HG03460 (cell line): Measurements from ENCODE around the gene OXSR1.
"Not testable (repeated sequence)": the region's sequence is repeated elsewhere in the genome, so short reads cannot be mapped to it uniquely, and the experiment has no call there.

ENCODE experiments used
- ATAC-seq: cut with Tn5 transposase; IDR thresholded peaks from one replicate; pipeline ENCODE4 v1.9.1; 2021; ENCODE audit not compliant: unreplicated experiment

OXSR1 gene

GRCh38 chr3:38265604-38266307 lies 100.4 kb downstream of the OXSR1 start, which contains the start of gene SLC22A13:
TSS of gene SLC22A13 (plus strand) at chr3:38265812. CDS start at chr3:38265861, 49 bp downstream.
- ATAC-seq, result no peak

GRCh38 chr3:38266810-38267209 lies 101.5 kb downstream of the OXSR1 start:
- ATAC-seq, result no peak

- ATAC-seq, result no peak
Measured at GRCh38 chr3:38267662-38268061, 102.3 kb downstream of the OXSR1 start.

GRCh38 chr3:38268087-38268486 lies 102.8 kb downstream of the OXSR1 start:
- no peak for ATAC-seq

GRCh38 chr3:38268522-38268921 lies 103.2 kb downstream of the OXSR1 start:
- ATAC-seq, result no peak

GRCh38 chr3:38270606-38271005 lies 105.3 kb downstream of the OXSR1 start:
- no peak for ATAC-seq

GRCh38 chr3:38271553-38271952 lies 106.2 kb downstream of the OXSR1 start:
- ATAC-seq, result no peak

GRCh38 chr3:38274864-38275649 lies 109.7 kb downstream of the OXSR1 start:
- no peak for ATAC-seq

- ATAC-seq, result no peak
Measured at GRCh38 chr3:38275658-38276057, 110.3 kb downstream of the OXSR1 start.

GRCh38 chr3:38276081-38276916 lies 111.0 kb downstream of the OXSR1 start:
- no peak for ATAC-seq

GRCh38 chr3:38276917-38277630 lies 111.7 kb downstream of the OXSR1 start:
- no peak for ATAC-seq

- ATAC-seq, result no peak
Measured at GRCh38 chr3:38278841-38279240, 113.5 kb downstream of the OXSR1 start.

GRCh38 chr3:38281895-38282686 lies 116.8 kb downstream of the OXSR1 start, which contains the start of gene SLC22A14:
TSS of gene SLC22A14 (plus strand) at chr3:38282294. CDS start at chr3:38306027, 23,733 bp downstream.
- no peak for ATAC-seq

- no peak for ATAC-seq
Measured at GRCh38 chr3:38283810-38284755, 118.7 kb downstream of the OXSR1 start.

- ATAC-seq, result no peak
Measured at GRCh38 chr3:38284756-38285150, 119.4 kb downstream of the OXSR1 start.

GRCh38 chr3:38289286-38290217 lies 124.2 kb downstream of the OXSR1 start:
- ATAC-seq, result not testable (repeated sequence)

GRCh38 chr3:38297053-38297452 lies 131.7 kb downstream of the OXSR1 start:
- ATAC-seq, result not testable (repeated sequence)

GRCh38 chr3:38297537-38297936 lies 132.2 kb downstream of the OXSR1 start:
- no peak for ATAC-seq
